IPS DF 4.7 (cell line): ENCODE measurements around the gene SNX9.

Experiments
- DNase-seq: peaks from one replicate; pipeline ENCODE4 v3.0.0-alpha.2; 2013; ENCODE audit warnings: low spot score; ENCODE audit errors: extremely low read depth

SNX9 gene

GRCh38 chr6:157800420-157801237 lies 22.4 kb upstream of the SNX9 start:
- DNase-seq, result no peak

DNA sequence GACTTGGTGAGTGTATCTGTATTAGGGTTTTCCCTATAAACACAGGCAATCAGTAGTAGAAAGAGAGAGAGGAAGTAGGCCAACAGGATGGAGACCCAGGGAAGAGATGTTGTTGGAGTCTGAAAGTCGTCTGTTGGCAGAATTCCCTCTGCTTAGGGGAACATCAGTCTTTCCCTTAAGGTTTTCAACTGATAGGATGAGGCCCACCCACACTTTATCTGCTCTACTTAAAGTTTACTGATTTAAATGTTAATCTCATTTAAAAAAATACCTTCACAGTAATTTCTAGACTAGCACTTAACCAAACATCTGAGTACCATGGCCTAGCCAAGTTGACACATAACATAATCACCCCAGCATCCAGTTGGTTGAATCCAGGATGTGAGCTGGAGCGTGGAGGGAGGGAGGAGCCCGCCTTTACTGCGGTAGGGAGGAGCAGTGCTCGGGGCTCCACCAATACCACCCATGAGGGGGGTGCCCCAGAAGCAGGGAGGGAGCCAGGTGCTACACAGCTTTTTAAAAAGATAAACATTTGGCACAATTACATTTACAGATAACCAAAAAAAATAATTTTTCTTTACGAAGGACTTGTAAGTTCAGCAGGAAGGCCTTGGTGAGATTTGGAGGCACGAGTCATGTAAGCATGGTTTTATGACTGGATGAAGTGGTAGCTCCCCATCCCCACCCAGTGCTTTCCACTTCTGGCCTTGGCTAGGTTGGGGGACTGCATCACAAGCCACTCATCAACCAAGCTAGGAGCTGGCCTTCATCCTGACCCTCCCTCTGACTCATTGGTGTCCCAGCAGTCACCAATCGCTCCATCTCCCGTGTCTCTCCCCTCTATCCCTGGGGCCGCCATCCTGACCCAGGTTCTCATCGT lies 18.4 kb upstream of the SNX9 start:
- DNase-seq, result no peak

GRCh38 chr6:157806131-157806855 lies 16.8 kb upstream of the SNX9 start:
- DNase-seq, result no peak

DNA sequence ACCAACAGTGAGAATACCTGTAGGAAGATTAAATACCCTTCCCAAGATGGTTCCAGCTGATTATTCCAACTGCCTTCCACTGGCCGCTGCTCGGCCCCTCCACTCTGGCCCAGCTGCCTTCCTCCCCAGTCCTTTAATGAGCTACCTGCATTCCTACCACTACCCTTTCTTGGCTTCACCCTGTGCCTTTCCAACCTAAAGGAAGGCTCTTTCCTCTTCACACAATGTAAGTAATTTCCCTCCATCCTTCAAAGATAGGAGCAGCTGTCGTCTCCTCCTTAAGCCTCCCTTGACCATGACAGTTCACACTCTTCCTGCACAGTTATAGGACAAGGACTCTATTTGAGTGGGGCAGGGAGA lies 16.2 kb upstream of the SNX9 start:
- no peak for DNase-seq

GRCh38 chr6:157808405-157808950 lies 14.6 kb upstream of the SNX9 start:
- DNase-seq, result no peak

DNA sequence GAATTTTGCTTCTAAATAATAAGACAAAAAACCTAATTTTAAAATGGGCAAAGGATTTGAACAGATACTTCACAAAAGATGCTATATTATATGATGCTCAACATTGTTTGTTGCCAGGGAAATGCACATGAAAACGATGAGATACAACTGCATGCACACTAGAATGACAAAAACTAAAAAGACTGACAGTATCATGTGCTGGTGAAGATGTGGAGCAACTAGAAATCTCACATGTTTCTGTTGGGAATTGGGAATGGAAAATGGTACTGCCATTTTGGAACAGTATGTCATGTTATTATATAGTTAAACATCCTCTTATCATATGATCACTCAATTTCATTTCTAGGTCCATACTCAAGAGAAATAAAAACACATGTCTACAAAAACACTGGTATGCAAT lies 13.4 kb upstream of the SNX9 start:
- DNase-seq, result no peak

- DNase-seq, result no peak
These were observed 11.9 kb upstream of the SNX9 start for GRCh38 chr6:157811137-157811475.

GRCh38 chr6:157811476-157812173 lies 11.4 kb upstream of the SNX9 start:
- DNase-seq, result no peak

- DNase-seq, result no peak
These were observed 10.4 kb upstream of the SNX9 start for GRCh38 chr6:157812425-157813171.

DNA sequence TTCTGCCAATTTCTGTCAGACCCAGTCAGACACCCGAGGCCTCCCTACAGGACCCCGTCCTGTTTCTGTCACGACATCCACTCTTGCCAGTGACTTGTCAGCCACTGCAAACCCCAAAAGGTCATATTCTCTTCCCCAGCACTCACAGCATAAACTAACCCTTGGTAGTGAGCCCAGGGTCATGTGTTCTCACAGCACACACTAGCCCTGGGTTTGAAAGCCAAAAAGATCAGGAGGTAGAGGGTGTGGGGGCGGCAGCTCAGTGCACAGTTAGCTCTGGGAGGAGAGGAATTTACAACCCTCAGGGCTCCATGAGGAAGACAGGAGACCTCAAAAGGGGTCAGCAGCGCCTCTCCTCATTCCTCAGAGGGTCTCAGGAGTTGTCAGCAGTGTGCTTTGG lies 9.9 kb upstream of the SNX9 start:
- DNase-seq, result no peak

GRCh38 chr6:157813750-157814455 lies 9.1 kb upstream of the SNX9 start:
- no peak for DNase-seq

GRCh38 chr6:157814883-157815282 lies 8.2 kb upstream of the SNX9 start:
- no peak for DNase-seq

GRCh38 chr6:157821342-157822033 lies 1.6 kb upstream of the SNX9 start:
- DNase-seq, result no peak

GRCh38 chr6:157822245-157823000 lies 623 bp upstream of the SNX9 start:
- no peak for DNase-seq

- DNase-seq, result no peak
These were observed 703 bp downstream of the SNX9 start for GRCh38 chr6:157823528-157824370.

- DNase-seq, result no peak
These were observed 2.3 kb downstream of the SNX9 start for GRCh38 chr6:157825243-157825904.
